ENCODE results near the gene EPB42.

Gene EPB42

DNA sequence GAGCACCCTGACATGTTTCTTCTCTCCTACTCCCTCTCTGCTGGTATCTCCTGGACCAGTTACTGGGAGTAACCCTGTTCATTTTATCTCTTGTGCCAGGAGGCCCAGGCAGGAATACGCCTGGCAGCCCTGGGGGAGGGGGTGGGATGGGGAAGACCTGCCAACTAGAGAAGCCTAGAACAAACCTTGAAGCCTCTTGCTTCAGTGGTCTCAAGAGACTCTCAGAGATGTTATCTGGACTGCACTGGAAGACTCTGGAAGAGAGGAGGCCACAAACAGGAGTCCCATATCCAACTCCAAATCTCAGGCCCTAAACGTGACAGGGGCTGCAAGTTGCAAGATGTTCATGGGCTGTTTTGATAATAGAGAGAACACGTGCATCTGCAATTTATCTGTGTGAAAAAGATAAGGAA, at the start of gene EPB42:
Gene EPB42 (minus strand): TSS at position 28 of the 413 bp plus-strand sequence. CDS start 193 bp downstream, outside the sequence.
- DNase-seq (ENCODE audit: low spot score): no peak

DNA sequence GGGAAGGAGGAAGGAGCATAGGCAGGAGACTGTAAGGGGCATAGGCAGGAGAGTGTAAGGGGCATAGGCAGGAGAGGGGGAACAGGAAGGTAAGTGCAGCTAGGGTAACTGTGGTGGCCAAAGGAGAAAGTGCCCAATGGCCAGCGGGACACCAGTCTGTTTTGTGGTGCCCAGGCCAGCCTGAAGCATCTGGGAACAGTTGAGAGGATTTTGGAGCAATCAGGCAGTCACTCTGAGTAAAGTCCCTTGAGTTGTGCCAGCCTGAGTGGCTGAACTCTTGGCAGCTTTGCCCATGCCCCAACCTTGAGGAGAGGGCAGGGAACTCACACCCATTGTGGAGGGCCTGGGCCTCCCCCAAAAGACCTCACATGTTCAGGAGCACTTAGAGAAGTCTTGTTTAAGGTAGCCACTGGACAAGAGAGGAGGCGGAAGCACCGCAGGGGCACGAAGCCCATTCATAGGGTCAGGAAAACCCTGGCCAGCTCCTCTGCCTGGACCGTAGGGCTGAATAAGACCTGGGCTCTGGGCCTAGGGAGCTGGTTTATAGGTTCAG, 49.4 kb upstream of the EPB42 start:
- no peak for DNase-seq (ENCODE audit: low spot score)

DNA sequence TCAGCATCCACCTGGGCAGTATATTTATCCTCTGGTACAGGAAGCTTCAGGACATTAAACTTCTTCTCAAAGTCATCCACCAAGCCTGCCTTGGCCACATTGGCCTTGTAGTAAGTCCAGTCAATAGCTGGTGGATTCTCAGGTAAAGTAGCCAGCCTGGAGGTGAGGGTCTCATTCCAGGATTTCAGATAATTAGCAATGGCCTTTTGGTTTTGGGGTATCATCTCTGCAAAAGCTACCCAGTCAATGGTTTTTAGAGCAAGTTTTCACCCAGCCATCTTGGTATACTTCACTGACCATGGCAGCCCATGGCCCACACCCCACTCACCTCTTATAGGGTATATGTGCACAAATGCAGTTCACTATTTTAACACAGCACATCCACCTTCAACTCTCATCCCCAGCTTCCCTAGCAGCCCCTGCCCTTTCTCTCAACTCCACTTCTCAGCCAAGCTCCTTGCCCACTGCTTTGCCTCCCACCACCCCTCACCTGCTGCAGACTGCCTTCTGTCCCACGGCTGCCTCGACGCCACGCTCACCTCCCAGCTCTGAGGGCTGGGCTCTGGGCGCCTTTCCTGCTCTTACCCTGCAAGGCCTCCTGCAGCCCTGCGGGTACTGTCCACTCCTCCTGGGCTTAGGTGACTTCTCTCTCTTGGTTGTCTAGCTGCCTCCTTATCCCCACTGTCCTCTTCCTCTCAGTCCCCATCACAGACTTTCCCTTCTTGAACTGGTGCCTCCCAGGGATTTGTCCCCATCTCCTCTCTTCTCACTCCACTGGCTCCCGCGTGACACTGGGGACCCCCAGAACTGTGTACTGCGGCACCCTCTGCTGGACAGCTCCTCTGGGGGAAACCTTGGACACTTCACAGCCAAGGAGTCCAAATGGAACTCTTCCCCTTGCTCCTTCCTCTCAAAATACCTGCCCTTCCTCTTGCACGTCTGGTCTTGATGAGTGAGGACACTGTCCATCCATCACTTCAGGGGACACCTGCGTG, 47.6 kb upstream of the EPB42 start:
- peak; percentile 31 for DNase-seq (ENCODE audit: low spot score)

DNA sequence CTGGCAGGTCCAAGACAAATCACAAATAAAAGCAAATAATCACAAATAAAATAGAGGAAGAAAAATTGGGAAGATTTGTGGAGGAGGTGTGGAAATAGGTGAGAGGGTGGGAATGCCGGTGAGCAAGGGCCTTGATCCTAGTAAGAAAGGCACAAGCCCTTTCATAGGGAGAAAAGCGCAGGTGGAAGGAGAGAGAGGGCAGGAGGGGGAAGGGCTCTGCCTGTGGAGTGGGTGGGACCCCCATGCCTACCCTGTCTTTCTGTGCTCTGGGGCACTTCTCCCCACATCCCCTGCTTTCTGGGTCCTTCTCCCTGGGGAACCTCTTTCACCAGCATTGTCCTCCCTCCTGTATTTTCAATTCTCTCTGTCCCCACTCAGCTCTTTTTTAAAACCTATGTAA, 46.6 kb upstream of the EPB42 start:
- no peak for DNase-seq (ENCODE audit: low spot score)

DNA sequence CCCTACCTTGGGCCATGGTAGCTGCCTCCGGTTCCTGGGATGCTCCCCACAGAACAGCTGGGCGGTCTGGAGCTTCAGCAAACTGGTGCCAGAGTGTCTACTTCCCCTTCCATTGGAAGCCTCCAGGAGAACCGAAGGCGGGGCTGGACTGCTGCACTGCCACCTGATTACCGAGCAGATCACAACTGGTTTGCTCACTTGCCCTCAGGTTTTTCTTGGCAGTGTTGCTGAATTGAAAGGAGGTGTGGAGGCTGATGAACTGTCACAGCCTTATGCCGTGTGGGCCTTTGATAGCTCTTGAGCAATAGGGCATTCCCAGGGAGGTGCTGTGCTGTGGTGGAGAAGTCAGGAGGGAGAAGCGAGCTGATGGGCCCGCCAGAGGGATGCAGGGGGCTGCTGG, 46.0 kb upstream of the EPB42 start, which contains the start of gene TGM5:
Gene TGM5 (minus strand): TSS at position 95 of the 400 bp plus-strand sequence. CDS start 79 bp downstream, at position 16.
- DNase-seq (ENCODE audit: low spot score): no peak

DNA sequence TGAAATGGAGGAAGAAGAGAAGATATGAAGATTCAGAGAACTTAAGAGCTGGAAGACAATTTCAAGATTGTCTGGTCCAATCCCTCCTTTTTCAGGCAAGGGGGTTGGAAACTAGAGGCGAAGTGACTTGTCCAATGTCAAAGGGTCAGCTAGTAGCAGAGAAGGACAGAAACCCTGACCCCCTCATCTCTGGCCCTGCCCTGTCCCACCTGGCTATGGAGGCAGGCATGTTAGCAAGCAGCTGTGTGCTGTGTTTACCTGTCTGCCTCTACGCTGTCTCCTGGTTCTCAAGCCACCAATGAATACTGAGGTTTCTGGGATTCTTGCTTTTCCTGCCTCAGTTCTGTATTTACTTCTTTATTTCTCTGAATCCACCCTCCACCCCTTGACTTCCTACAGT, 45.6 kb upstream of the EPB42 start:
- DNase-seq (ENCODE audit: low spot score): no peak

DNA sequence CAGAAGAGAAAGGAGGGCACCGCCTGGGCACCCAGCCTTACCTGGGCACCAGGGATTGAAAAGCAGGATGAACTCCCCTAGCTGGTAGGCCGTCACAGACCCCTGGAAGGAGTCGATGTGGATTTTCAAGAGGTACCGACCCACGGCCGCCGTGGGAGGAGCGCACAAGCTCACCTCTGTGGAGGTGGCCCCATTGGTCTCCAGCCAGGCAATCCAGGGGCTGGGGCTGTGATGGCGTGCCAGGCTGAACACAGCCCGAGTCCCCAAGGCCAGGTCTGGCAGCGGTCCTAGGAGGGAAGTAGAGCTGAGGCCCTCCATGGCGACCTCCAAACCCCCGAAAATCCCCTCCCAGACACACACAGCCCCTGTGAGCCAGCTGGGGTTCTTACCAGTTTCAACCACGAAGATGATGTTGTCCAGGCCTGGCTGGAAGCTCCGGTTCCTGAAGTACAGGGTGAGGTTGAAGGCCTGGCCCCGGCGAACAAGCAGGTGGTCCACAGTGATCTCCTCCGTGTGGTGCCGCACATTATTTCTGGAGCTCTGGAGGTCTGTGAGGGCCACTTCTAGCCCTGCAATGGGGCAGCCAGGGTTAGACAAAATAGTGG, 39.3 kb upstream of the EPB42 start:
- no peak for DNase-seq (ENCODE audit: low spot score)

DNA sequence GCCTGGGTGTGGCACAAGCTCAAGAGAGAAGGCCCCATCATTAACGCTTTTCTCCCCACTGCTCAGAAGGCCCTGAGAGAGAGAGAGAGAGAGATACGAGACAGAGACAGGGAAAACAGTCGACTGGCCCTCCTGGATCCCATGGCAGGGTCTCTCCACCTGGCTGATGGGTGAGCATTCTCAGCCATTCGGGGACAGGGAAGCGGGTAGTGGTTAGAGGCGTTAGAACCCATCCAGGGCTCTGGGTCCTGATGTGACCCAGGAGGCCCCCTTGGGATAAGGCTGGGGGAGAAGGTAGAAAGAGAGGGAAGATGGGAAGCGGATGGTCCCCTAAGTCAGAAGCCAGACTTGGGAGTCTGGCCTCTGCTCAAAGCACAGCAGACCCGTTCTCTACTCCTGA, 38.0 kb upstream of the EPB42 start:
- no peak for DNase-seq (ENCODE audit: low spot score)

DNA sequence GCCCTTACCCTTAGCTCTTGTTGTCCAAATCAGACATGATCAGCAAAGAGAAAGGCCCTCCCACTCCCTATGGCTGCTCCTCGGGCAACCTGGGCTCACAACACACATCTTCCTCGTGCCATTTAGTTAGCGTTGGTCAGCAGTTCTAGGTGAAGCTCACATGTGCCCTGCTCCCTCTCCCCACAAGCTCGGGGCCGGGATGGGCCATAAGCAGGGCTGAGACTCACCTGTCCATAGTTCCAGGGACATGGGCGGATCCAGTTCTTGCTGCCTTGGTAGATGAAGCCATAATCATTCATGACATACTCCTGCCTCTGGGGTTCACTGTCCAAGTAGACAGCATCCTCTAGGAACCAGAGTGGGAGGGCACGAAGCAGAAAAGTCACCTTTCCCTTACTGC, 35.5 kb upstream of the EPB42 start:
- no peak for DNase-seq (ENCODE audit: low spot score)

DNA sequence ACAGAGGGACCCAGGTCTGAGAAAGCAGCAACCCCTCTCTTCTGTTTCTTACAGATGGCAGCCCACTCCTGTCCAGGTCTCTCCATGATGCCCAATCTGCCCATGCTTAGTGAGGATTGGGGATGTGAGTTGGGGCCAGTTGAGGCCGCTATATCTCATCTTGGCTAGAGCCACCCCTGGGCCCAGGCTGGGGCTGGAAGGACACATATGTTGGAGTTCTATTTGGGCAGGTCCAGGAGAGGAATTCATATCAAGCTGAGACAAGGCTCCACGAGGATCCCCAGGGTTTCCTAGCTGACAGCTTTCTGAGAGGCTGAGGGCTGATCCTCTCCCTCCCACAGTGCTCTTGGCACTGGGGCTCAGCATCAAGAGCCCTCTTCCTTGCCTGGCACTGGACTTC, 34.6 kb upstream of the EPB42 start:
- DNase-seq (ENCODE audit: low spot score): no peak

DNA sequence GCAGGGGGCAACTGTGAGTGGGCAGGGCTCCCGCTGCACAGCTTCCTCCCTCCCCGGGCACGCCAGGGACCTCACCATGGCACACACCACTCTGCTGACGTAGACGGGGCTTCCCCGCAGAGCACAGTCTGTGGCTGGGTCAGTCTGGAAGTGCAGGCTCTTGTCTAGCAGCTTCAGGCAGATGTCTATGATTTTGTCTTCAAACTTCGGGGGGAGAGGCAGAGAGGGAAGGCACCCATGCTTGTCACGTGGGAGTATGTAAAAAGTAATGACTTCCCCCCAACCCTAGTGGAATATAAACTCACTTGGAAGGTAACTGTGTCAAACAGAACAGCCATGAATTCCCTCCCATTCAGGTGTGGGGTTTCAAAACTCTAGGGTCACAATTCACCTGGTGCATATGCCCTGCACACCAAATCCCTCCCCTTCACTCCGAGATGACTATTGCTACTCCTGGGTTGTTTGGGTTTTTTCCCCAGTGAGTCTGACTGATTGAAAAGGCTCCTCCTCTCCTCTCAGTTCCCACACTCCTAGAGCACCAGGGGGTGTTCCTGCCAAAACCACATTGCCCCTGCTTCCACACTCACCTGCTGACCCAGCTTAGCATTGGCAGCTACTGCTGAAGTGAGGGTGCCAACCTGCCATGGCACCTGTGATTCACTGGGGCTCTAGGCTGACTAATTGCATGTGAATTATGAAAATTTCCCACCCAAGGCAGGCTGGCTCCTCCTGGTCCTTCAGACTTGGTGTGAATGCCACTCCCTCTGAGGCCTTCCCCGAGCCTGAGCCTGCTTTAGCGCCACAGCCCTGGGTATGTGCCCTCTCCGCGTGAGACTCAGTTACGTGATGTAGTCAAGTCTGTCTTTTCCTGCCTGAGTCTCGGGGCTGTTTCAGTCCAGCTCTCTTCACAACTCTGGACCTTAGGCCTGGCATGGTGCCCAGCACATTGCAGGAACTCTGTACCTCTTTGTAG, 32.9 kb upstream of the EPB42 start:
- DNase-seq (ENCODE audit: low spot score): no peak

DNA sequence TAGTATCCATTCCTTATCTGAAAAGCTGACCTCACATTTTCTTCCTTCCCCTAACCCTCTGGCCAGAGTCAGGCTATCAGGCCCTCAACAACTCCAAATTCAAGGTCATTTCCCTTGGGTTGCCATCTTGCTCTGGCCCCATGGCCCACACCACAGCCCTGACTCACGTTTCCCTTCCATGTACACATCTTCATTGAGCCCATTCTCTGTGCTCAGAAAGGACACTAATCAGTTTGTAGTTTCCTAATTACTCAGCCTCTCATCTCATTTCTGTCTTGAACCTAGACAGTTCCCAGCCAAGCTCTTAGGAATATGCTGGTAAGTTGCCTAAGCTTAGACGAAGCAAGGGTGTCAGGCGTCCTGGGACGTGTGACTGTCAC, 31.0 kb upstream of the EPB42 start:
- no peak for DNase-seq (ENCODE audit: low spot score)

DNA sequence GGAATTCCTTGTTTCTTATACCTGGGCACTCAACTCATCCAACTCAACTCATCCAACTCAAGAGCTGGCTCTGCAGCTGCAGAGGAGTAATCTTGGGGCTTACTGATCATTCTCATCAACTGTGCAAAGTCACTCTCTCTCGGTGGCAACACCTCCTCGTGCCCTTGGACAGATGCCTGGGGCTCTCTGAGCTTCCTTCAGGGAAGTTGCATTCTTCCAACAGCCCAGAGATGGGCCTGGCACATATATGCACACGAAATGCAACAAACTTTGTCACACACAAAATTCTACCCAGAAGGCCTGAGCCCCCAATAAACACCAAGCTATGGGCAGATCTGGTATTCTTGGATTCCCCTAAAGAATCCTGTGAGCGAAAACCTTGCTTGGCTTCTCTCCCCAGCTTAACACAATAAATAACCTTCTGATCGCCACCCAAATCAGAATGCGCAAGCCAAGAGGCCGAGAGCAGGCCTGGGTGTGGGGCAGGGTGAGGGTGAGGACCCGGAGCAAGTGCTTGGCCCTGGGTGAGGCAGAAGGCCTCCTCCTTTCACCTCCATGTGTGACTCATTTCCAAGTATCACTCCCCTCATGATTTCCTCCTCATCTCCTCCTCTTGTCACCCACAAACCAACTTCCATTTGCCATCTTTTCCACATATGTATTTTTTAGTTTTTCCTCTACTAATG, 30.5 kb upstream of the EPB42 start:
- DNase-seq (ENCODE audit: low spot score): no peak

DNA sequence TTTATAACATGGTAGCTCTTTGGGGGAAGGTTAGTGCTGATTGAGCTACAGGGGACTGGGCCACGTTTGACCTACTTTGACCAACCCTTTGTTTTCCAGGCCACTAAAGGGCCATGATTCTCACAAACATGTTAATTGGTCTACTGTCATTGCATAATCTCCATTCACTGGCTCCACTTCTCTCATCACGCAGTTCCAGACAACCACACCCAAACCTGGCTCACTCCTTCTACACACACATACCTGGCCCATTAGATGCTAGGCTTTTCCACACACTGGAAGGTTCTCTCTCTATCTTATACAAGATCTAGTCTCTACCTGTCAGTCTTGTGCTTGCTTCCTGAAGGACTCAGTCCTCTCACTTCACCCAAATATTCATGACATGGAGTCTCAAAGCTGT, 30.0 kb upstream of the EPB42 start:
- DNase-seq (ENCODE audit: low spot score): no peak

DNA sequence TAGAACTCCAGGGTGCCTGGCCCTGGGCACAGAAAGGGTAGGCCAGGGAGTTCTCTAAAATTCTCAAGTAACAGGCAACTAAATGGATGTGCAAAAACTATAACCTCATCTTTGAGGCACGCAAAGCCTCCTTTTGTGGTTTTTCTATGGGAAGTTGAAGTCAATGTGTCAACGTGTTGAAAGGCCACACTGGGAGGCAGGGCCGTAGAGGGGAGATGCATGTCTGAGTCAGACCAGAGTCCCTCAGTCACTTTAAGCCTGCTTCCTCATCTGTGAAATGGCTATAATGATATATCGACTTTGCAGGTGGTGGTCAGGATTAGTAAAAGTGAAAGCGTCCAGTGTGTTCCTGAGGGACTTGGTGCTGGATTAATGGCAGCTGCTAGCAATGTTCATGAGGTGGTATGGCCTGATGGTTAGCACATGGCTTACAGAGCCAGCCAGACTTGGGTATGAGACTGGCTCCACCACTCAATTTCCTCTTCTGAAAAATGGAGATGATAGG, 28.9 kb upstream of the EPB42 start:
- DNase-seq (ENCODE audit: low spot score): peak; percentile 77

DNA sequence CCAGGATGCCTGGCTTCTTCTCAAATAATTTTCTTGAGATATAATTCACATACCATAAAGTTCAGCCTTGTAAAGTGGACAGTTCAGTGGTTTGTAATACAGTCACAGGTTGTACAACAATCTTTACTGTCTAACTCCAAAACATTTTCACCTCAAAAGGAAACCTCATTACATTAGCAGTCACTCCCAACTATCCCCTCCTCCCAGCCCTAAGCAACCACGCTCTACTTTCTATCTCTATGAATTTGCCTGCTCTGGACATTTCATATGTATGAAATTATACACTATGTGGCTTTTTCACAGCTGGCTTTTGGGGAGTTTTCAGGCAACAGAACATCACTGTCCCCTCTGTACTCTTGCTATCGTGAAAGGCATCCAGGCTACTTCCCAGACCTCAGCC, 28.4 kb upstream of the EPB42 start:
- no peak for DNase-seq (ENCODE audit: low spot score)

DNA sequence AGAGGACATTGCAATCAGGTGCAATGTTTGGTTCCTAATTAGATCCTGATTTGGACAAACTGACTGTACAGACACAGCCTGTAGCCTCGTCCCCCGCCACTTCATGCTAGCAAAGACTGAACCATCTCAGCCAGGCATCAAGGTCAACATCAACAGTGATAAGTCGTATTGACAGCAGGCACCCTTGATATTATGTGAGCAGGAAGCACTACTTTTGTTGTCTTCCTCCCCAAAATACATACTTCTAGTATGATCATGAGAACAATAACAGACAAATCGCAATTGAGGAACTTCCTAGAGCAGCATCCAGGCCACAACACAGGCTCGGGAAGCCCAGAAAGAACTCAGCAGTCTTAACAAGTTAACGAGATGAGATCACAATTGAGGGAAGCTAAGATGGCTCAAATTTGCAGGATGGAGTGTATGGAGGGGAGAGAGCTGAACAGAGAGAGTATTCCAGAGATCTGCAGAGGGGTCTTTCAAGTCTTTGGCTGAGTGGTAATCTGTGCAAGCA, 25.5 kb upstream of the EPB42 start:
- DNase-seq (ENCODE audit: low spot score): no peak

DNA sequence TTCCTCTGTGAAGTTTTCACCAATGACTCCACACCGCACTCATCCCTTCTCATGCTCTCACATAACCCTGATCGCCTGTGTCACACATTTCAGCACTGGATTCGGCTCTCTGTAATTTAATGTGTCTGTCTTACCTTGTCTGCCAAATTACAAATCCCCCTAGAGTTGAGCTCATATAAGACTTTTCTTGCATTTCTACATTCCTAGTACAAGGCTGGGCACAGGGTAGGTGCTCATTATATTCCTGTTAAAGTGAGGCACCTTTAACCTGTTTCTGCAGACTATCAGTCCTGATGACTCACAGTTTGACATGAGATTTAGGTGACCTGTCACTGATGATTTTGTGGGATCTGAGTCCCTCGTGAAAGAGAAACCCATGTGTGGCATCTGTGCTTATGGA, 23.3 kb upstream of the EPB42 start:
- no peak for DNase-seq (ENCODE audit: low spot score)

DNA sequence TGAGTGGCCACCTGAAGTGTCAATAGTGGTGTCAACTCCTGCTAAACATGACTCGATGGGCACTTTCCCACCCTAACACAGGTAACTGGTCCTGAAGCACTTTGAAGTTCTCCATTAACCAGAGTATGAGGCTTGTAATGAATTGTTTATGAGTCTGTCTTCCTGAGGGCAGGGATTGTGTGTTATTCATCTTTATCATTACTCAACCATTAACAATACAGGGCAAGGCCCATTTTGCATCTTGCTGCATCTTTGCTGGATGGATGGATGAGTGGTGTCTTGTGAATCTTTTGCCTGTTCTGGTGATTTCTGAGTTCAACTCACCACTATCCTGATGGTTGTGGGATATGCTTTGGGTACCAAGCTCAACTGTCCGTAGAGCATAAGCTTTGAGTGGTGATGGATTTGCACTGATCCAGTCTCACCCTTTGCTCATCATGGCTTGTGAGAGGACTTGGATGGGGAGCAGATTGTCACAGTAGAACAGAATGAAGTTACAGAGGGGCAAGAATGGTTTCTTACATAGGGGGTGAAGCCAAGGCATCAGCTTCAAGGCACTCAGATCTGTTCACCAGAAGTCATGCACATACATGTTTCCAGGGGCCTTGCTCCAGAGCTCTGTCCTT, 22.3 kb upstream of the EPB42 start:
- DNase-seq (ENCODE audit: low spot score): no peak

DNA sequence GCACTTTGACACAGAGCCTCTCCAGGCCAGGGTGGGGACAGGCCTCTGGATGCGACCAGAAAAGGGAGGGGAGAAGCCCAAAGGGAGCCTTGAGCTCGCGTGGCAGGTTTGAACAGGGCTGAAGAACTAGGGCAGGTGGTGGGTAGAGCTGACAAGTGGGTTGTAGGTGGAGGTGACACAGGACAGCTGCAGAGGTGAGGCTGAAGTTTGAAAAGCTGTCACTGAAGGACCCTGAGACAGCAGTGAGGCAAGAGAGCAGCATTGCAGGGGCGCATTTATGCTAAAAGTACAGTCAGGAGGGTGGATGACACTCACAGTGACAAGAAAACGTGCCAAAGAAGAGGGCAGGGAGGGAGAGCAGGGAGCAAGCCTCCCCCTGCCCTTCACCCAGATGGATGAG, 21.8 kb upstream of the EPB42 start:
- no peak for DNase-seq (ENCODE audit: low spot score)

All from AG08395 (cell line).